CD4-positive, alpha-beta T cell treated with Interleukin-17A for 1 hour (primary cell): ENCODE results near the gene MOCOS.

Experiments used
- DNase-seq: peaks from one replicate; pipeline ENCODE4 v3.0.0-alpha.2; 2020

The MOCOS gene

GRCh38 chr18:36309436-36310391 is 122.4 kb downstream of the MOCOS start:
- DNase-seq: no peak

GRCh38 chr18:36311026-36311570 is 123.8 kb downstream of the MOCOS start:
- DNase-seq: no peak

GRCh38 chr18:36312806-36313395 is 125.6 kb downstream of the MOCOS start:
- no peak for DNase-seq

GRCh38 chr18:36314098-36314497 is 126.8 kb downstream of the MOCOS start:
- DNase-seq: no peak

- DNase-seq: no peak
Measured at GRCh38 chr18:36314754-36315153, 127.5 kb downstream of the MOCOS start.

GRCh38 chr18:36315736-36316135 is 128.4 kb downstream of the MOCOS start:
- DNase-seq: no peak

GRCh38 chr18:36316246-36316645 is 128.9 kb downstream of the MOCOS start:
- DNase-seq: no peak
